Loucy (cell line): ENCODE results near the gene RBSN.

ENCODE experiments used
- CTCF ChIP-seq: fragments of 200-600 bp; sonication (generic); conservative IDR thresholded peaks from 2 replicates; pipeline ENCODE4 v1.5.1; 2014; ENCODE audit warnings: mild to moderate bottlenecking, antibody characterized with exemption, low read length
- EZH2phosphoT487 ChIP-seq: fragments of 200-600 bp; IDR thresholded peaks from 2 replicates; pipeline ENCODE4 v1.6.1; 2018; ENCODE audit warnings: antibody characterized with exemption, mild to moderate bottlenecking, moderate library complexity, borderline replicate concordance

- TF ChIP-seq CTCF (no peak), EZH2phosphoT487 (no peak)
Measured at GRCh38 chr3:15064299-15064834, 34.6 kb downstream of the RBSN start.
